GM18502 (cell line): ENCODE measurements around the gene FNDC4.
"Not testable (repeated sequence)": the region's sequence is repeated elsewhere in the genome, so short reads cannot be mapped to it uniquely, and the experiment has no call there.

Experiments
- ATAC-seq: cut with Tn5 transposase; IDR thresholded peaks from one replicate; pipeline ENCODE4 v1.9.1; 2021; ENCODE audit warnings: mild to moderate bottlenecking; ENCODE audit not compliant: unreplicated experiment, poor library complexity

Gene FNDC4, protein sequence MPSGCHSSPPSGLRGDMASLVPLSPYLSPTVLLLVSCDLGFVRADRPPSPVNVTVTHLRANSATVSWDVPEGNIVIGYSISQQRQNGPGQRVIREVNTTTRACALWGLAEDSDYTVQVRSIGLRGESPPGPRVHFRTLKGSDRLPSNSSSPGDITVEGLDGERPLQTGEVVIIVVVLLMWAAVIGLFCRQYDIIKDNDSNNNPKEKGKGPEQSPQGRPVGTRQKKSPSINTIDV

DNA sequence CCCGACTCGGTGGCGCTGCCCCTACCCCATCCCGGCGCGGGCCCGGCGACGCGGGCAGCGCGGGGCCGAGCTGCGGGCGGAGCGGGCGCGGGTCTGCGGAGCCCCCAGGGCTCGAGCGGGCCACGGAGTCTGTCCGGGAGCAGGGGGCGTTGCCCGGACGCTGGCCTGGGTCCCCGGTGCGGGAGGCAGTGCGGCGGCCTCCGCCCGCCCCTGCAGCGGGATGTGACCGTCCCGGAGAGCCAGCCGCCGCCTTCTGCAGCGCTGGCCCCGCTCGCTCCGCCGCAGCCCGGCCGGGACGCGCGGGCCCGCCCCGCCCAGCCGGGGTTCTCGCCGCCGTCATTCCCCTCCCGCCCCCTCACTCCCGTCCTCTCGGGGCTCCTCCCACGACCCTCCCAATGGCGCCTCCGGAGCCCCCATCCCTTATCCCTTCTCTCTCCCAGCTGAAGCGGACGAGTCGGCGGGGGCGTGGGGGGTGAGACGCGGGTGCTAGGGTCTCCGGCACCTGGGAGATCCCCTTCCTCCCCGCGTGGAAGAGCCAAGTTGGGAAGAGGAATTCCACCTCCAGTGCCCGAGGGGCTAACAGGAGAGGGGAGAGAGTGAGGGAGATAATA lies at the start of gene FNDC4:
FNDC4 (minus strand) TSS at position 257 of the 611 bp plus-strand sequence. CDS start 521 bp downstream, outside the sequence.
- no peak for ATAC-seq

DNA sequence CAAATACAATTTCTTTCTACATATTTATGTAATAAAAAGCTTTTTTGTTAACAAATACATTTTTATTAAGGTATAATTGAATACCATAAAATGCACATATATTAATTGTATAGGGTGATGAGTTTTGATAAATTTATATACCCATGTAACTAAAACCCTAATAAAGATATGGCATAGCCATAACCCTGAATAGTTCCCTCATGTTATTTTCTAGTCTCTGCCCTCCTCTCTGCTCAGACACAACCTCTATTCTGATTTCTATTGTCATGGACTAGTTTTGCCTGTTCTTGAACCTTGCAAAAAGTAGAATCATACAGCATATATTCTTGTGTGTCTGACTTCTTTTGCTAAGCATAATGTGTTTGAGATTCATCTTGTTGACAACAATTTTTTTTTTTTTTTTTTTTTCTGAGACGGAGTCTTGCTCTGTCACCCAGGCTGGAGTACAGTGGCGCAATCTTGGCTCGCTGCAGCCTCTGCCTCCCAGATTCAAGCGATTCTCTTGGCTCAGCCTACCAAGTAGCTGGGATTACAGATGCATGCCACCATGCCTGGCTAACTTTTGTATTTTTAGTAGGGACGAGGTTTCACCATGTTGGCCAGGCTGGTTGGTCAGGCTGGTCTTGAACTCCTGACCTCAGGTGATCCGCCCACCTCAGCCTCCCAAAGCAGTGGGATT lies 49.3 kb upstream of the FNDC4 start:
- no peak for ATAC-seq

DNA sequence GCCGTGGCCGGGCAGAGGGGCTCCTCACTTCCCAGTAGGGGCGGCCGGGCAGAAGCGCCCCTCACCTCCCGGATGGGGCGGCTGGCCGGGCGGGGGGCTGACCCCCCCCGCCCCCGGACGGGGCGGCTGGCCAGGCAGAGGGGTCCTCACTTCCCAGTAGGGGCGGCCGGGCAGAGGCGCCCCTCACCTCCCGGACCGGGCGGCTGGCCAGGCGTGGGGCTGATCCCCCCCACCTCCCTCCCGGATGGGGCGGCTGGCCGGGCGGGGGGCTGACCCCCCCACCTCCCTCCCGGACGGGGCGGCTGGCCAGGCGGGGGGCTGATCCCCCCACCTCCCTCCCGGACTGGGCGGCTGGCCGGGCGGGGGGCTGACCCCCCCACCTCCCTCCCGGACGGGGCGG lies 44.6 kb upstream of the FNDC4 start:
- not testable (repeated sequence) for ATAC-seq

DNA sequence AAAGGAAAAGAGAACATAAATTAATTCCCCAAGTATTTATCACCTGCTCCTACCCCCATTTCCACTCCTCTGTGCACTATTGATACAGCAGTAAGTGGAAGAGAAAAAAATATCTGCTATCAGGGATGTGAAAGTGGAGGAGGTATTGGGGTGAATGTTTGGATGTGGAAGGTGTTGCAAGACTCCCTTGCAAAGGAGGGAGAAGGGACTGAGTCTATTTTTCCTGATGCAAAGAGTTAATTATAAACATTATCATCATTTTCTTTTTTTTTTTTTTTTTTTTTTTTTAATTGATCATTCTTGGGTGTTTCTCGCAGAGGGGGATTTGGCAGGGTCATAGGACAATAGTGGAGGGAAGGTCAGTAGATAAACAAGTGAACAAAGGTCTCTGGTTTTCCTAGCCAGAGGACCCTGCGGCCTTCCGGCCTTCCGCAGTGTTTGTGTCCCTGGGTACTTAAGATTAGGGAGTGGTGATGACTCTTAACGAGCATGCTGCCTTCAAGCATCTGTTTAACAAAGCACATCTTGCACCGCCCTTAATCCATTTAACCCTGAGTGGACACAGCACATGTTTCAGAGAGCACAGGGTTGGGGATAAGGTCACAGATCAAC lies 43.9 kb upstream of the FNDC4 start:
- ATAC-seq = not testable (repeated sequence)

DNA sequence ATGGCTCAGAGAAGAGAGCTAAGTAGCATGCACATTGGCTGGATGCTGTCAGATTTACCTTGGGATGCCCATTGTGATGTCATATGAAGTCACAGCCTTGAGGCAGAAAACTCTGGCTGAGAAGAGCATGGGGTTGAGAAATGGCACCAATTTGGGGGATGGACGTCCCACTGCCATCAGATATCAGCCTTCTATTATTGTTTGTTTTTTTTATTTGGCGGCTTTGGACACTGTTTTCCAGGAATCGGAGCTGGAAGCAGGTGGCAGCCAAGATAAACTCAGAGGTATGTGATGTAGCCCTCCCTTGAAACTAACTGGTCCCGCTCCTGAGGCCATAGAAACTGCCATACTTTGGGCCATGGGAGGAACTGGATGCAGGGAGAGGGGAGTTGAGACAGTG lies 42.3 kb upstream of the FNDC4 start:
- ATAC-seq = no peak

DNA sequence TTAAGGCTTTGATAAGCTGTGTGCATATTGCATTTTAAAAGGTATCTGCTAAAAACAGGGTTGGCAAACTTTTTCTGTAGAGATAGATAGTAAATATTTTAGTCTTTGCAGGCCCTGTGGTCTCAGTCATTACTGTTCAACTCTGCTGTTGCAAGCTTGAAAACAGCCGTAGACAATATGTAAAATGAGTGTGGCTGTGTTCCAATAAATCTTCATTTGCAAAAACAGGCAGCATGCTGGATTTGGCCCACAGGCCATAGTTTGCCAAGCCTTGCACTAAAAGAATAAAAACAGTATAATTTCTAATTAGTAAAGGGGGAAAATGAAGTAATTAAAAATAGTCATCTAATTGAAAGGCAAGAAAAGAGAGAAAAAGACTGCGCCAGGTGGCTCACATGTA lies 37.0 kb upstream of the FNDC4 start:
- no peak for ATAC-seq

DNA sequence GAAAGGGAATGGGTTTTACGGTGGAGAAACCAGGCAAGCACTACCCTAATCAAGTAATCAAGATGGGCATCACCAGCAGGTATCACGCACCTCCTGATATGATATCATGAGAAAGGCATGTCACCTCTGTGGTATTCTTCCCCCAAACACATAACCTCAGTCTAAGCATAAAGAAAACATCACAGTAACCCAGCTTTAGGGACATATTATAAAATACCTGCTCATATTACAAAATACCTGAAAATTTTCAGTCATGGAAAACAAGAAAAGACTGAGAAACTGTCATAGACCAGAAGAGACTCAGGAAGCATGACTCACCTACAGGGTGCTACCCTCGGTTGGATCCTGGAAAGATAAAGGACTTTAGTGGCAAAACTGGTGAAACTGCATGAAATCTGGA lies 32.2 kb upstream of the FNDC4 start:
- ATAC-seq = no peak

DNA sequence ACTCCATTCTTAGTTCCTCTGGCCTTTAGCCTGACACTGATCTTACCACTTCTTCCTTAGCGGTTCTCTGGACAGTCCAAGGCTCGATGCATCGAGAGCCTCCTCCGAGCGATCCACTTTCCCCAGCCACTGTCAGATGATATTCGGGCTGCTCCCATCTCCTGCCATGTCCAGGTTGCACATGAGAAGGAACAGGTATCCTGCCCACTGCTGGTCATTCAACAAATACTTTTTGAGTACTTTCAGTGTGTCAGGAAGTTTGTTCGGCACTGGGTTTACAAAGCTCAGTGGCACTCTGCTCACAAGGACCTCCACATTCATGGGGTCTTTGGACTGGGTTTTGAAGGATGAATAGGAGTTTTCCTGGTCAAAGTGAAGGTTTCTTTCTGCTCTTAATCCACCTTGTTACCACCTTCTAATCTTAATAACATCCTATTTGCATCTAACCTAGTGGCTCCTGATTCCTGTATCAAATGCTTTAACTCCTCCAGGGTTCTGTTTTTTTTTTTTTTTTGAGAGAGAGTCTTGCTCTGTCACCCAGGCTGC lies 27.5 kb upstream of the FNDC4 start:
- ATAC-seq = no peak

DNA sequence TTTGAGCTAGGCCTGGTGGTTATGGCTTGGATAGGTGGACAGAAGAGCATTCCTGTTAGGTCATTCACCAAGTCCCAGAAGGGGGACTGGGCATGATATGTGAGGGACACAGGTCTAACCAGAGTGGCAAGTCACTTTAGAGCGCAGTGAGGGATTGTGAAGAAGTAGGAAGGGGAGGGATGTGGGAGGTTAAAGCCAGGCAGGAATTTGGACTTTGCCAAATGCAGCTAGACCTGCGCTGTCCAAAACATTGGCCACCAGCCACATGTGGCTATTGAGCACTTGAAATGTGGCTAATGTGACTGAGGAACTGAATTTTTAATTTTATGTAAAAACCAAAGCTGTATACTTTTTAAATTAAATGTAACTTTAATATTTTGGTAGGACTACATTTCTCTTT lies 25.3 kb upstream of the FNDC4 start:
- ATAC-seq = no peak

DNA sequence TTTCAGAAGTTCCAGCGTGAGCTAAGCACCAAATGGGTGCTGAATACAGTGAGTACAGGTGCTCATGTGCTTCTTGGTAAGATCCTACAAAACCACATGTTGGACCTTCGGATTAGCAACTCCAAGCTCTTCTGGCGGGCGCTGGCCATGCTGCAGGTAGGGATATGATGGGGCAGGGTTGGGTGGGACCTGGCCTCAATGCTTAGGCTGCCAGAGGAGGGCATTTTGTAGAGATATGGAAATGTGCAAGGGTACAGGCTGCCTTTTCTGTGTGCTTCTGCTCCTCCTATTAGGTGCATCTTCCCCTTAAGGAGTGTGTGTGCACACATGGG lies 23.7 kb upstream of the FNDC4 start:
- no peak for ATAC-seq

DNA sequence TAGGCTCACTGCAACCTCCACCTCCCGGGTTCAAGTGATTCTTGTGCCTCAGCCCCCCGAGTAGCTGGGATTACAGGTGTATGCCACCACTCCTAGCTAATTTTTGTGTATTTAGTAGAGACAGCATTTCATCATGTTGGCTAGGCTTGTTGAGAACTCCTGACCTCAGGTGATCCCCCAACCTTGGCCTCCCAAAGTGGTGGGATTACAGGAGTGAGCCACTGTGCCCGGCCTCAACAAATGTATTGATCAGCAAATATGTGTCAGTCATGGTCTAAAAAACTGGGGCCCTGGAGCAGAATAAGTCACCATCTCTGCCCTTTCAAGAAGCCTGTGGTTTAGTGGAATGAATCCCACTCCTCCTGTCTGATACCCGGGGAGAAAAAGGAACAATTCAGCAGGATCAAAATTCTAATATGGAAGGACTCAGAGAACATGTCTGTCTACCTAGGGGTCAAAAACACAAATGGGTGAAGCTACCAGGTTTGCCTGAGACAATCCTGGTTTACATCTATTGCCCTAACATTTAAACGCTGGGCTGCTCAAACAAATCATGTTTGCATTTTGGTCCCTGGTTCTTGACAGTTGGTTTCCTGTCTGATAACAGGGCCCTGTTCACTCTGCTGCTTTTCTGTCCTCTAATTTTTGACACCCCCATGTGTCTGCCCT lies 23.2 kb upstream of the FNDC4 start:
- no peak for ATAC-seq

DNA sequence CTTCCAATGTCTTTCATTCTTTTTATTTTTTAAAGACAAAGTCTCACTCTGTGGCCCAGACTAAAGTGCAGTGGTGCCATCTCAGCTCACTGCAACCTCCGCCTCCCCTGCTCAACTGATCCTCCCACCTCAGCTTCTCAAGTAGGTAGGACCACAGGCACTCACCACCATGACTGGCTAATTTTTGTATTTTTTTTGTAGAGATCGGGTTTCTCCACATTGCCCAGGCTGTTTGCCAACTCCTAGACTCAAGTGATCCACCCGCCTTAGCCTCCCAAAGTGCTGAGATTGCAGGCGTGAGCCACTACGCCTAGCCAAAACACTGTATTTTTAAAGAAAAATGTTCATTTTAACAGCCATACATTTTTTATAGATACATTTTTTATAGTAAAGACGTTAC lies 14.3 kb upstream of the FNDC4 start:
- no peak for ATAC-seq

DNA sequence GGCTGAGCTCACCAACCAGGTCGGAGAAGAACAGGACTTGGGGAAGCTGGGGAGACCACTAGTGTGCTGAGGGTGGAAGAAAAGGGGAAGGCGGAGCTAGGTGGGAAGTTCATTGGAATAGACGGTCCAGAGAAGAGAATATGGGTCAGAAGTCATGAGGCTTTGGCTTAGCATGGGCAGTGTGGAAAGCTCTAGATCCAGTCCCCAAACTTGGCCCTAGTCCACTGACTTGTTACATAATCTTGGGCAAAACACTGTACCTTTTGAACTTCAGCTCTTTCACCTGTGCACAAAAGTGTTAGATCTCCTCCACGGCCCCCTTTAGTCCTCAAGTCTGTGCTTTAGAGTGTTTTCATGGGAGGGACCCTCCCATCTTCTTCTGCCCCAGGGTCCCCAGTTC lies 12.3 kb upstream of the FNDC4 start:
- no peak for ATAC-seq

DNA sequence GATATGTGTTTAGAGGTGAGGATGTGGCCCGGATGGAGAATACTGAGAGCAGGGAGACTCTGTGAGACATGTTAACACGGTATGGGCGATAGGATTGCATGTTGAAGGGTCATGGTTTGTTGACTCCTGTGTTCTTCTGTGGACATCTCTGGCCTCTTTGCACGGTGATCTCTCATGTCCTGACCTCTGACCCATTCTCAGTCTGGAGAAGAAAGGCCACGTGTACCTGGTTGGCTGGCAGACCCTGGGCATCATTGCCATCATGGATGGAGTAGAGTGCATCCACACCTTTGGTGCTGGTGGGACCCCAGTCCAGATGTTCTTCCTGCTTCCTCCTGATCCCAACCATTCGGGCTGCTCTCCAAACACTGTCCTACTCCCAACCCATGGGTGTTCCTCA lies 11.6 kb upstream of the FNDC4 start:
- ATAC-seq = no peak

DNA sequence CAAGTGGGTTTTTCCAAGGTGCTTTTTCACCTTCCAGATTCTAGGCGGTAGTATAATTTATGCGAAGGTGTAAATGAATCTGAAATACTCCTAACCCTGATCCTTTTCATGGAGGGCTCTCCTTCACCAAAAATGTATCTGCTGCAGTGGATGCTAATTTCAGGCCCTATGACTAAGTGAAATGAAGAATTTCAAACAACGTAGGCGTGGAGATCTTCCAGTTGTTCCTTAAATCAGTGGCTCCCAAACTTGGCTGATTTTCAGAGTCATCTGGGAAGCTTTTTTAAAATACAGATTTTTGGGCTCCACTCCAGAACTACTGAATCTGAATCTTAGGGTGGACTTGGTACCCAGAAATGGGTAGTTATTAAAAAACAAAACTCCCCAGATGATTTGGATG lies 7.1 kb upstream of the FNDC4 start:
- no peak for ATAC-seq

DNA sequence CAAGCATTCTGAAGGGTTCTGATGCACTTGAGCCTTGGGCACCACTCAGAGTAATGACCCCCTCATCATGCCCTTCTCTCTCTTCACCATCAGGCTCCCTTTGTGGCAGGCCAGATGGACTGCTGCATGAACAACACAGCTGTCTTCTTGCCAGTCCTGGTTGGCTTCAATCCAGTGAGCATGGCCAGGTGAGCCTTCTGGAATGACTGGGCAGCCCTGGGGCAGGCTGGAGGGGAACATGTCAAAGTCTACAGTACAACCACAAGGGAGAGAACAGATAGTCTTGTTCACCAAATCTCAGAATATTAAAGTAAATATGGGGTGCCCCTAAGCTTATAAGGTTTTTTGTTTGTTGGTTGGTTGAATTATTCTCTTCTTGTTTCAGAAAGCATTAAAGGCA lies 6.0 kb upstream of the FNDC4 start:
- ATAC-seq = no peak

DNA sequence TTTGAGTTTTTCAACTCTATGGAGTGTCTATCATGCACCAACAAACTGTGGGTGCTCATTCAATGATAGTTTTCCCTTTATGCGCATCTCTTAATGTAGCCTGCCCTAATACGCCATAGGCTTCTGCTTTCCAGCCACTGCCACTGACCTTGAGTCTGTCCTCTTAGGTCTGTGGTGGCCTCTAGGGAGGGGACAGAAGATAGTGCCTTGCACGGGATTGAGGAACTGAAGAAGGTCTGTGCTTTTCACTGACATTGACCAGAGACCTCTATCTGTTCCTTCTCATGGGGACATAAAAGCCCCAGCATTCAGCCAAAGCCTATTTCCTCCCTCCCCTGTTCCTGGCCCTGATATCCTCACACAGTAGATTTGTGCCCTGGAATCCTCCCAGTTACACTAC lies 4.0 kb upstream of the FNDC4 start:
- no peak for ATAC-seq

DNA sequence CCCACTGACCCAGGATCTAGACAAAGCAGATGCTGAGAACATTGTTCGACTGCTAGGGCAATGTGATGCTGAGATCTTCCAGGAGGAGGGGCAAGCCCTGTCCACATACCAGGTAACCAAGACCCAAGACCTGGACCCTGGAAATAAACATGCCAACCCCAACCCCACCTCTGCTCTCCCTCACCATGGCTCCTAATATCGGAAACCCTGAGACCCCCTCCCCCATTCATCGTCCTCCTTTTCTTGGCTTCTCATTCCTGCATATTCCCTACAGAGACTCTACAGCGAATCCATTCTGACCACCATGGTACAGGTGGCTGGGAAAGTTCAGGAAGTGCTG lies 2.3 kb upstream of the FNDC4 start:
- no peak for ATAC-seq

DNA sequence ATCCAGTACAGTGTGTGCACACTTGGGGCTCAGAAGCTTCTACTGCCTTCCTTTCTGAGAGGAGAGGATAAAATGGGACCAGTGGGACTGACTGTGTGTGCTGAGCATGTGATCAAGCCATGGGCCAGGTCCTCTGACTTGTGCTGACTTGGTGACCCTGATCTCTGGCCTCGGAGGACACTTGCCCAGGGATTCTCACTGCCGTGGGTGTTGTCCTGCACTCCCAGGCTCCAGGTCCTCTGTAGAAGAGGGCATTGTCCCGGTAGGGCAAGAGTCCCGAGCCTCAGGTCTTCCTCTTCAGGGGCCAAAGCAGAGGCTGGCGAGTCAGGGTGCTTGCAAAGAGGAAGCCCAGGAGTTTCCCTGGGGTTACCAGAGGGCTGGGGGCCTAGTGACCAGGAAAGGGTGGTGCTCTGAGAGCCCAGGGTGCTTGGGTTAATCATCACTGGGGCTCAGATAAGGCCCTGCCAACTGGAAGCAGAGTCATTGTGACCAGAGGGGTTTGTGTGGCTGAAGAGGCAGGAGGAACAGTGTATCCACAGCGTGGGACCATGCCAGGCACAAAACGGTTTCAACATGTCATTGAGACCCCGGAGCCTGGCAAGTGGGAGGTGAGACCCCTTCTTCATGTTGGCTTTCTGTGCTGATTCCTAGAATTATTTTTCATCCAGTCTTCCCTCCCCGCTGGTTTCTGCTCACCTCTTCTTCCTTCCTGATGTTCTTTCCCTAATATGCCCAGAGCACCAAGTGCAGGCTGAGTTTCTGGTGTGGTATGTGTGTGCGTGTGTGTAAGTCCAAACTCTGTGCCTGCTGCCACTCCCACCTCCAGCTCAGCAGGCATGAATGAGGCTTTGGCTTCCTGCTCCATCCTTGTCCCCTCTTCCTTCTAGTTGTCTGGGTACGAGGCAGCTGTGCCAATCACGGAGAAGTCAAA lies 1.6 kb upstream of the FNDC4 start, which contains the start of gene GCKR:
GCKR (plus strand) TSS at position 483 of the 931 bp plus-strand sequence; CDS start at position 549, 66 bp downstream.
- no peak for ATAC-seq
